HFFc6 (cell line): ENCODE results near the gene PRMT3. TPM values are rescaled to one million over a fixed set of nuclear protein-coding genes. Genes with fewer than 3 reads are reported as not detected.

Source experiments
- DNase-seq: peaks from one replicate; pipeline ENCODE4 v3.0.0-alpha.2; 2018
- H3K27ac Mint-ChIP-seq: 2 replicates; pipeline ENCODE4 v1.8.0; 2020; ENCODE audit warnings: mild to moderate bottlenecking, mixed read lengths
- H3K27me3 Mint-ChIP-seq: 2 replicates; pipeline ENCODE4 v1.8.0; 2021; ENCODE audit warnings: mild to moderate bottlenecking, moderate library complexity, mixed read lengths; ENCODE audit not compliant: insufficient read depth
- H3K36me3 Mint-ChIP-seq: 2 replicates; pipeline ENCODE4 v1.8.0; 2021; ENCODE audit warnings: low read depth, mixed read lengths
- H3K4me1 Mint-ChIP-seq: 2 replicates; pipeline ENCODE4 v1.8.0; 2020; ENCODE audit warnings: low read depth, mixed read lengths
- H3K4me3 Mint-ChIP-seq: 2 replicates; pipeline ENCODE4 v1.8.0; 2020; ENCODE audit warnings: mild to moderate bottlenecking, moderate library complexity, mixed read lengths
- H3K9me3 Mint-ChIP-seq: 2 replicates; pipeline ENCODE4 v1.8.0; 2020; ENCODE audit warnings: mild to moderate bottlenecking, mixed read lengths
- CTCF ChIP-seq: fragments of 200-600 bp; sonication (generic); IDR thresholded peaks from 2 replicates; pipeline ENCODE4 v1.5.0; 2021; ENCODE audit warnings: antibody characterized with exemption, mild to moderate bottlenecking
- total RNA-seq, 6 experiments: library from RNA; stranded (reverse); fragmentation: NEBNext Ultra II Directional; extraction: Animal tissue kit (Norgen Biotek cat#: 25700); gene quantifications; 2 replicates in 1 of 6; 3 replicates in 5 of 6; pipeline ENCODE4 v1.2.3, GENCODE V29; 2021

PRMT3 gene
- total RNA-seq, 6 experiments from 2014 or later = 9.6 to 13.2 (median 12.1) TPM

- no peak for DNase-seq
- Mint-ChIP-seq H3K36me3 (no peaks in the 10 kb centered on the region), H3K27ac (no peak overlapping the region), H3K4me3 (no peak overlapping the region), H3K27me3 (peaks cover 5% of the 10 kb centered on the region), H3K4me1 (peaks cover 5% of the 10 kb centered on the region; the same call in 1 of the 2 replicates), H3K9me3 (no peaks in the 10 kb centered on the region)
- no peak for TF ChIP-seq CTCF
Observed at GRCh38 chr11:20530942-20531703, 143.6 kb downstream of the PRMT3 start.

GRCh38 chr11:20535271-20535881 lies 147.9 kb downstream of the PRMT3 start:
- Mint-ChIP-seq H3K27ac (no peak overlapping the region), H3K36me3 (no peaks in the 10 kb centered on the region), H3K4me1 (peaks cover 5% of the 10 kb centered on the region; the same call in 1 of the 2 replicates), H3K27me3 (peaks cover 5% of the 10 kb centered on the region; the same call in 1 of the 2 replicates), H3K4me3 (no peak overlapping the region), H3K9me3 (peaks cover 9% of the 10 kb centered on the region; the same call in 1 of the 2 replicates)
- no peak for TF ChIP-seq CTCF
- no peak for DNase-seq

GRCh38 chr11:20536365-20536764 lies 148.8 kb downstream of the PRMT3 start:
- H3K4me3 Mint-ChIP-seq = no peak overlapping the region
- no peaks in the 10 kb centered on the region for H3K36me3 Mint-ChIP-seq
- peaks cover 9% of the 10 kb centered on the region; the same call in 1 of the 2 replicates for H3K9me3 Mint-ChIP-seq
- H3K27me3 Mint-ChIP-seq = peaks cover 5% of the 10 kb centered on the region; the same call in 1 of the 2 replicates
- no peak for DNase-seq
- H3K4me1 Mint-ChIP-seq = no peaks in the 10 kb centered on the region
- TF ChIP-seq CTCF = no peak
- no peak overlapping the region for H3K27ac Mint-ChIP-seq

GRCh38 chr11:20536784-20537183 lies 149.3 kb downstream of the PRMT3 start:
- no peak overlapping the region for H3K27ac Mint-ChIP-seq
- H3K4me3 Mint-ChIP-seq = no peak overlapping the region
- no peaks in the 10 kb centered on the region for H3K4me1 Mint-ChIP-seq
- peaks cover 9% of the 10 kb centered on the region; the same call in 1 of the 2 replicates for H3K9me3 Mint-ChIP-seq
- no peaks in the 10 kb centered on the region for H3K36me3 Mint-ChIP-seq
- no peak for TF ChIP-seq CTCF
- H3K27me3 Mint-ChIP-seq = peaks cover 5% of the 10 kb centered on the region; the same call in 1 of the 2 replicates
- DNase-seq = no peak

GRCh38 chr11:20541503-20541902 lies 154.0 kb downstream of the PRMT3 start:
- H3K27me3 Mint-ChIP-seq = peaks cover 5% of the 10 kb centered on the region; the same call in 1 of the 2 replicates

More at GRCh38 chr11:20541503-20541902, 154.0 kb downstream of the PRMT3 start:
- DNase-seq = no peak
- peaks cover 9% of the 10 kb centered on the region; the same call in 1 of the 2 replicates for H3K9me3 Mint-ChIP-seq
- H3K4me3 Mint-ChIP-seq = no peak overlapping the region
- H3K4me1 Mint-ChIP-seq = no peaks in the 10 kb centered on the region
- H3K36me3 Mint-ChIP-seq = no peaks in the 10 kb centered on the region
- H3K27ac Mint-ChIP-seq = no peak overlapping the region
- no peak for TF ChIP-seq CTCF
